ENCODE measurements around the gene CELF1. TPM values are rescaled to one million over a fixed set of nuclear protein-coding genes. Genes with fewer than 3 reads are reported as not detected.

The CELF1 gene
- total RNA-seq, 4 donors from 2014 or later = 87.3 to 144 (median 111) TPM

DNA sequence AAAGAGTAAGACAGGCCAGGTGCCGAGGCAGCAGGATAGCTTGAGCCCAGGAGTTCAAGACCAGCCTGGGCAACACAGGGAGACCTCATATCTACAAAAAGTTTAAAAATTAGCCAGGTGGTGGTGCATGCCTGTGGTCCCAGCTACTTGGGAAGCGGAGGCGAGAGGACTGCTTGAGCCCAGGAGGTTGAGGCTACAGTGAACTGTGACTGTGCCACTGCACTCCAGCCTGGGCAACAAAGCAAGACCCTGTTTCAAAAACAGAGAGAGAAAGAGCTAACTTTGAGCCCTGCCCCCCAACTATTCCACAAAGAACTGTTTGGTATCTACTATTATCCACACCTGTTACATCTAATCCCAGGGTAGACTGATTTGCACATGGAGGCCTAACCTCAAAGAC is 54.8 kb downstream of the CELF1 start:
- intact Hi-C loops (cut with DNase I) = no loop called here
- H3K27me3 ChIP-seq = no peaks in the 10 kb centered on the region
- H3K9me3 ChIP-seq = no peaks in the 10 kb centered on the region
- no peak for TF ChIP-seq POLR2A (IDR thresholded peaks at IDR 0.05)
- TF ChIP-seq, protein P1, sequence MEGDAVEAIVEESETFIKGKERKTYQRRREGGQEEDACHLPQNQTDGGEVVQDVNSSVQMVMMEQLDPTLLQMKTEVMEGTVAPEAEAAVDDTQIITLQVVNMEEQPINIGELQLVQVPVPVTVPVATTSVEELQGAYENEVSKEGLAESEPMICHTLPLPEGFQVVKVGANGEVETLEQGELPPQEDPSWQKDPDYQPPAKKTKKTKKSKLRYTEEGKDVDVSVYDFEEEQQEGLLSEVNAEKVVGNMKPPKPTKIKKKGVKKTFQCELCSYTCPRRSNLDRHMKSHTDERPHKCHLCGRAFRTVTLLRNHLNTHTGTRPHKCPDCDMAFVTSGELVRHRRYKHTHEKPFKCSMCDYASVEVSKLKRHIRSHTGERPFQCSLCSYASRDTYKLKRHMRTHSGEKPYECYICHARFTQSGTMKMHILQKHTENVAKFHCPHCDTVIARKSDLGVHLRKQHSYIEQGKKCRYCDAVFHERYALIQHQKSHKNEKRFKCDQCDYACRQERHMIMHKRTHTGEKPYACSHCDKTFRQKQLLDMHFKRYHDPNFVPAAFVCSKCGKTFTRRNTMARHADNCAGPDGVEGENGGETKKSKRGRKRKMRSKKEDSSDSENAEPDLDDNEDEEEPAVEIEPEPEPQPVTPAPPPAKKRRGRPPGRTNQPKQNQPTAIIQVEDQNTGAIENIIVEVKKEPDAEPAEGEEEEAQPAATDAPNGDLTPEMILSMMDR (IDR thresholded peaks at IDR 0.05) = no peak
- no peak overlapping the region for H3K4me3 ChIP-seq (replicated peaks in 1 of 3)
- H3K36me3 ChIP-seq = no peaks in the 10 kb centered on the region
- DNase-seq = no peak
- no peak overlapping the region for H3K27ac ChIP-seq
- 95 to 97% methylated on average over 3 of the region's 3 CpGs for WGBS, 2 donors
- peaks cover 13 to 36% of the 10 kb centered on the region in 2 donors for H3K4me1 ChIP-seq

GRCh38 chr11:47496808-47497207 is 56.1 kb downstream of the CELF1 start:
- peaks cover 13 to 36% of the 10 kb centered on the region in 2 donors for H3K4me1 ChIP-seq
- H3K9me3 ChIP-seq = no peaks in the 10 kb centered on the region
- H3K36me3 ChIP-seq = no peaks in the 10 kb centered on the region
- no peak overlapping the region for H3K27ac ChIP-seq
- H3K4me3 ChIP-seq (replicated peaks in 1 of 3) = no peak overlapping the region
- intact Hi-C loops (cut with DNase I) = no loop called here
- no peaks in the 10 kb centered on the region for H3K27me3 ChIP-seq
- DNase-seq = no peak
- TF ChIP-seq POLR2A (IDR thresholded peaks at IDR 0.05) = no peak
- TF ChIP-seq, protein P1 (IDR thresholded peaks at IDR 0.05) = no peak

DNA sequence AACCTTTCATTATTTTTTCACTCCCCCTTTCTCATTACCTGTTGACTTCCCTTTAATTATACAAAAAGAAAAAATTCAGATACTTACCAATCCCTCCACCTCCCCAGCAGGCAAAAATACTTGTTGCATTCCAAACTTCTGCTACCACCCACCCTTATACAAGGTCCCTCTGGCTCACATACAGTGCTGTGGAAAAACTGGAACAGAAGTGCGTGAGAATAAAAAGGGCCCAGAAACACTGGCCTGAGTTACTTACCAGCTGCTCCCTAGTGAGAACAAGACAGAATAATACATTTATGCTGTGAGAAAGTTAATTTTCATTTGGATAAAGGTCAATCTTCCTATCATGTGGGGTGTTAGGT is 57.1 kb downstream of the CELF1 start:
- intact Hi-C loops (cut with DNase I) = no loop called here
- Histone ChIP-seq H3K36me3 (no peaks in the 10 kb centered on the region), H3K9me3 (no peaks in the 10 kb centered on the region), H3K4me1 (peaks cover 13 to 35% of the 10 kb centered on the region in 2 donors), H3K4me3 (replicated peaks in 1 of 3) (no peak overlapping the region), H3K27ac (no peak overlapping the region), H3K27me3 (no peaks in the 10 kb centered on the region)
- no peak for DNase-seq
- 87% methylated on average over 1 of the region's 1 CpG for WGBS, 2 donors
- TF ChIP-seq POLR2A (IDR thresholded peaks at IDR 0.05) = no peak
- TF ChIP-seq, protein P1 (IDR thresholded peaks at IDR 0.05) = no peak

- no peak overlapping the region for H3K27ac ChIP-seq
- intact Hi-C loops (cut with DNase I) = no loop called here
- WGBS, 2 donors = 86 to 93% methylated on average over 4 of the region's 4 CpGs
- no peaks in the 10 kb centered on the region for H3K9me3 ChIP-seq
- no peak for TF ChIP-seq POLR2A (IDR thresholded peaks at IDR 0.05)
- TF ChIP-seq, protein P1 (IDR thresholded peaks at IDR 0.05) = no peak
- H3K4me1 ChIP-seq = peaks cover 13 to 29% of the 10 kb centered on the region in 2 donors
- no peak for DNase-seq
- no peaks in the 10 kb centered on the region for H3K27me3 ChIP-seq
- H3K36me3 ChIP-seq = no peaks in the 10 kb centered on the region
- no peak overlapping the region for H3K4me3 ChIP-seq (replicated peaks in 1 of 3)
Measured at GRCh38 chr11:47495011-47495855, 57.7 kb downstream of the CELF1 start.

GRCh38 chr11:47489395-47489755 is 63.6 kb downstream of the CELF1 start:
- TF ChIP-seq POLR2A (IDR thresholded peaks at IDR 0.05) = no peak
- TF ChIP-seq, protein P1 (IDR thresholded peaks at IDR 0.05) = no peak
- intact Hi-C loops (cut with DNase I) = no loop called here
- H3K27me3 ChIP-seq = no peaks in the 10 kb centered on the region
- 83 to 89% methylated on average over 2 of the region's 2 CpGs for WGBS, 2 donors
- DNase-seq = no peak
- peaks cover 24 to 25% of the 10 kb centered on the region in 2 donors for H3K36me3 ChIP-seq
- H3K27ac ChIP-seq = no peak overlapping the region
- no peaks in the 10 kb centered on the region for H3K4me1 ChIP-seq
- no peaks in the 10 kb centered on the region for H3K9me3 ChIP-seq
- H3K4me3 ChIP-seq (replicated peaks in 1 of 3) = no peak overlapping the region

All from thyroid gland (tissue), 4 donors.